HG03097 (cell line): ENCODE measurements around the gene HGD.
A peak's percentile ranks its signal among the peaks of the same experiment; 100 is the strongest.
"Not testable (repeated sequence)": the region's sequence is repeated elsewhere in the genome, so short reads cannot be mapped to it uniquely, and the experiment has no call there.

Experiments used
- ATAC-seq: cut with Tn5 transposase; IDR thresholded peaks from one replicate; pipeline ENCODE4 v1.9.1; 2021; ENCODE audit not compliant: unreplicated experiment, low FRiP score

HGD gene

GRCh38 chr3:120682095-120682681 is at the start of gene HGD:
HGD (minus strand) TSS chr3:120682239; CDS start chr3:120682111, 128 bp downstream.
- ATAC-seq = no peak

- no peak for ATAC-seq
Observed at GRCh38 chr3:120730576-120731542, 48.8 kb upstream of the HGD start.

- no peak for ATAC-seq
Observed at GRCh38 chr3:120726791-120727190, 44.8 kb upstream of the HGD start.

- not testable (repeated sequence) for ATAC-seq
Observed at GRCh38 chr3:120719167-120719834, 37.3 kb upstream of the HGD start.

GRCh38 chr3:120713262-120713661 is 31.2 kb upstream of the HGD start:
- ATAC-seq = no peak

GRCh38 chr3:120710369-120710768 is 28.3 kb upstream of the HGD start:
- ATAC-seq = no peak

- ATAC-seq = no peak
Observed at GRCh38 chr3:120708408-120708807, 26.4 kb upstream of the HGD start.

GRCh38 chr3:120706950-120707349 is 24.9 kb upstream of the HGD start:
- no peak for ATAC-seq

GRCh38 chr3:120705884-120706582 is 24.0 kb upstream of the HGD start:
- ATAC-seq = no peak

GRCh38 chr3:120699333-120699732 is 17.3 kb upstream of the HGD start:
- ATAC-seq = no peak

- no peak for ATAC-seq
Observed at GRCh38 chr3:120693439-120694171, 11.6 kb upstream of the HGD start.

GRCh38 chr3:120689395-120689794 is 7.4 kb upstream of the HGD start:
- ATAC-seq = no peak

- ATAC-seq = peak; percentile 98
Observed at GRCh38 chr3:120688121-120688520, 6.1 kb upstream of the HGD start.

- no peak for ATAC-seq
Observed at GRCh38 chr3:120685411-120685810, 3.4 kb upstream of the HGD start.

GRCh38 chr3:120684896-120685295 is 2.9 kb upstream of the HGD start:
- no peak for ATAC-seq

GRCh38 chr3:120683671-120684301 is 1.7 kb upstream of the HGD start:
- no peak for ATAC-seq

- ATAC-seq = no peak
Observed at GRCh38 chr3:120683213-120683612, 1.2 kb upstream of the HGD start.

- ATAC-seq = no peak
Observed at GRCh38 chr3:120681506-120682038, 467 bp downstream of the HGD start.

GRCh38 chr3:120681018-120681417 is 1.0 kb downstream of the HGD start:
- ATAC-seq = no peak
